Peyer's patch (tissue), 4 donors: ENCODE measurements around the gene OSTM1. TPM values are rescaled to one million over a fixed set of nuclear protein-coding genes. Genes with fewer than 3 reads are reported as not detected.

Experiments
- DNase-seq, 3 donors: peaks; one replicate each; pipeline ENCODE4 v3.0.0-alpha.2; 2017 to 2019
- H3K27ac ChIP-seq, 4 donors: fragments of 200-600 bp; sonication (generic); one replicate each; pipeline ENCODE4 v1.5.1; 2016 to 2019
- H3K27me3 ChIP-seq, 2 donors: fragments of 200-600 bp; sonication (generic); one replicate each; pipeline ENCODE4 v1.5.1; 2019
- H3K36me3 ChIP-seq, 3 donors: fragments of 200-600 bp; sonication (generic); one replicate each; pipeline ENCODE4 v1.5.1; 2016 to 2019
- H3K4me1 ChIP-seq, 4 donors: fragments of 200-600 bp; sonication (generic); one replicate each; pipeline ENCODE4 v1.5.1; 2016 to 2019
- H3K4me3 ChIP-seq, 4 donors: fragments of 200-600 bp; sonication (generic); 1 replicate in 3 of 4; 2 replicates in 1 of 4; pipeline ENCODE4 v1.5.1; 2016 to 2019; ENCODE audit warnings: mild to moderate bottlenecking in 1 of 4
- H3K9me3 ChIP-seq, 4 donors: fragments of 200-600 bp; sonication (generic); one replicate each; pipeline ENCODE4 v1.5.1; 2016 to 2019; ENCODE audit warnings: mild to moderate bottlenecking in 1 of 4
- POLR2A ChIP-seq, 2 donors: fragments of 450-650 bp; IDR thresholded peaks; one replicate each; pipeline ENCODE4 v1.5.1; 2017; ENCODE audit warnings: antibody characterized with exemption in 2 of 2, mild to moderate bottlenecking in 2 of 2, moderate library complexity in 2 of 2
- small RNA-seq, 2 donors: library from RNA; depleted of rRNA; stranded (forward); fragments of <200 nt; gene quantifications; one replicate each; pipeline ENCODE3, GENCODE V24; 2016
- total RNA-seq, 4 donors: library from RNA; depleted of rRNA; stranded (reverse); fragments of >200 nt; gene quantifications; one replicate each; pipeline ENCODE4 v1.1.0, GENCODE V29; 2016
- TF ChIP-seq, protein P1 (sequence below), 6 experiments: fragments of 450-650 bp in 4 of 6; fragments of 200-600 bp in 2 of 6; sonication (generic) in 1 of 6; IDR thresholded peaks; one replicate each; pipeline ENCODE4 v1.5.1; 2017 to 2019; ENCODE audit warnings: antibody characterized with exemption in 6 of 6, mild to moderate bottlenecking in 3 of 6, moderate library complexity in 1 of 6

OSTM1 gene
- total RNA-seq, 4 donors from 2014 or later: 25.6 to 47.0 (median 36.6) TPM

- TF ChIP-seq POLR2A (IDR thresholded peaks at IDR 0.05): no peak
- TF ChIP-seq, protein P1, sequence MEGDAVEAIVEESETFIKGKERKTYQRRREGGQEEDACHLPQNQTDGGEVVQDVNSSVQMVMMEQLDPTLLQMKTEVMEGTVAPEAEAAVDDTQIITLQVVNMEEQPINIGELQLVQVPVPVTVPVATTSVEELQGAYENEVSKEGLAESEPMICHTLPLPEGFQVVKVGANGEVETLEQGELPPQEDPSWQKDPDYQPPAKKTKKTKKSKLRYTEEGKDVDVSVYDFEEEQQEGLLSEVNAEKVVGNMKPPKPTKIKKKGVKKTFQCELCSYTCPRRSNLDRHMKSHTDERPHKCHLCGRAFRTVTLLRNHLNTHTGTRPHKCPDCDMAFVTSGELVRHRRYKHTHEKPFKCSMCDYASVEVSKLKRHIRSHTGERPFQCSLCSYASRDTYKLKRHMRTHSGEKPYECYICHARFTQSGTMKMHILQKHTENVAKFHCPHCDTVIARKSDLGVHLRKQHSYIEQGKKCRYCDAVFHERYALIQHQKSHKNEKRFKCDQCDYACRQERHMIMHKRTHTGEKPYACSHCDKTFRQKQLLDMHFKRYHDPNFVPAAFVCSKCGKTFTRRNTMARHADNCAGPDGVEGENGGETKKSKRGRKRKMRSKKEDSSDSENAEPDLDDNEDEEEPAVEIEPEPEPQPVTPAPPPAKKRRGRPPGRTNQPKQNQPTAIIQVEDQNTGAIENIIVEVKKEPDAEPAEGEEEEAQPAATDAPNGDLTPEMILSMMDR (IDR thresholded peaks at IDR 0.05): no peak
- no peaks in the 10 kb centered on the region for H3K9me3 ChIP-seq
- H3K27ac ChIP-seq: no peak overlapping the region
- H3K4me1 ChIP-seq: no peaks in the 10 kb centered on the region
- H3K36me3 ChIP-seq: no peaks in the 10 kb centered on the region
- DNase-seq: no peak
- H3K4me3 ChIP-seq: no peak overlapping the region
- no peaks in the 10 kb centered on the region for H3K27me3 ChIP-seq
Measured at GRCh38 chr6:107991772-107992550, 82.6 kb downstream of the OSTM1 start.

Small RNAs within 50 kb of the gene (small RNA-seq; reads per million reads assigned to genes)
- gene RF00019: 0 reads per million in 2 donors

Other genes with a start within 250 kb of the OSTM1 start
- 10 to 100 TPM; 34.8 to 80.9 (median 41.3) TPM for gene SEC63, start 116.5 kb downstream of the OSTM1 start, total RNA-seq
- gene NR2E1, start 91.3 kb upstream of the OSTM1 start, total RNA-seq: not detected
- 100 to 1,000 TPM in 1 of 4 donors, 10 to 100 TPM in 3; 71.0 to 110 (median 96.8) TPM for gene SNX3, start 186.3 kb upstream of the OSTM1 start, total RNA-seq
- 10 to 100 TPM in 1 of 4 donors, 1 to 10 TPM in 3; 6.0 to 15.1 (median 8.1) TPM for gene AFG1L, start 220.3 kb upstream of the OSTM1 start, total RNA-seq